ENCODE data around the gene ELOVL3.
"Not testable (repeated sequence)": the region's sequence is repeated elsewhere in the genome, so short reads cannot be mapped to it uniquely, and the experiment has no call there.

ELOVL3 gene

GRCh38 chr10:102225646-102226541 lies at the start of gene ELOVL3:
ELOVL3 (plus strand) TSS chr10:102226299; CDS start chr10:102226549, 250 bp downstream.
- no peak within 1 kb of the TSS for H3K27ac ChIP-seq

GRCh38 chr10:102184606-102185005 lies 41.5 kb upstream of the ELOVL3 start:
- TF ChIP-seq CTCF (conservative IDR thresholded peaks at IDR 0.05) = no peak
- no peak overlapping the region for H3K27ac ChIP-seq

More at GRCh38 chr10:102225646-102226541, at the start of gene ELOVL3:
- TF ChIP-seq CTCF (conservative IDR thresholded peaks at IDR 0.05) = no peak

- no peak overlapping the region for H3K27ac ChIP-seq
- no peak for TF ChIP-seq CTCF (conservative IDR thresholded peaks at IDR 0.05)
Observed at GRCh38 chr10:102185272-102185671, 40.8 kb upstream of the ELOVL3 start.

- no peak overlapping the region for H3K27ac ChIP-seq
- no peak for TF ChIP-seq CTCF (conservative IDR thresholded peaks at IDR 0.05)
Observed at GRCh38 chr10:102185811-102186527, 40.1 kb upstream of the ELOVL3 start.

GRCh38 chr10:102188298-102188940 lies 37.7 kb upstream of the ELOVL3 start:
- no peak for TF ChIP-seq CTCF (conservative IDR thresholded peaks at IDR 0.05)
- H3K27ac ChIP-seq = no peak overlapping the region

GRCh38 chr10:102188941-102189898 lies 36.9 kb upstream of the ELOVL3 start:
- not testable (repeated sequence) for H3K27ac ChIP-seq

GRCh38 chr10:102191956-102192355 lies 34.1 kb upstream of the ELOVL3 start:
- no peak overlapping the region for H3K27ac ChIP-seq
- no peak for TF ChIP-seq CTCF (conservative IDR thresholded peaks at IDR 0.05)

Measured in VCaP (cell line).